NCI-H2227 (cell line): ENCODE data around the gene CLIC5.

Experiments
- DNase-seq: peaks from one replicate; lab custom pipeline; 2025; ENCODE audit not compliant: unreplicated experiment; lab: John Stamatoyannopoulos, UW

CLIC5 gene

GRCh38 chr6:46015119-46015968 is at the start of gene CLIC5:
Gene CLIC5 (minus strand): TSS chr6:46015860. CDS start chr6:46015542, 318 bp downstream.
- DNase-seq = no peak

- no peak for DNase-seq
Observed at GRCh38 chr6:46062991-46063390, 47.3 kb upstream of the CLIC5 start.

- no peak for DNase-seq
Observed at GRCh38 chr6:46062312-46062711, 46.7 kb upstream of the CLIC5 start.

GRCh38 chr6:46061497-46061896 is 45.8 kb upstream of the CLIC5 start:
- DNase-seq = no peak

GRCh38 chr6:46059608-46060007 is 43.9 kb upstream of the CLIC5 start:
- DNase-seq = no peak

GRCh38 chr6:46058951-46059350 is 43.3 kb upstream of the CLIC5 start:
- no peak for DNase-seq

GRCh38 chr6:46057792-46058191 is 42.1 kb upstream of the CLIC5 start:
- no peak for DNase-seq

GRCh38 chr6:46056906-46057529 is 41.4 kb upstream of the CLIC5 start:
- no peak for DNase-seq

- no peak for DNase-seq
Observed at GRCh38 chr6:46054516-46054915, 38.9 kb upstream of the CLIC5 start.

- DNase-seq = no peak
Observed at GRCh38 chr6:46053039-46053933, 37.6 kb upstream of the CLIC5 start.

- DNase-seq = no peak
Observed at GRCh38 chr6:46052479-46052878, 36.8 kb upstream of the CLIC5 start.

GRCh38 chr6:46051962-46052361 is 36.3 kb upstream of the CLIC5 start:
- no peak for DNase-seq

GRCh38 chr6:46050845-46051405 is 35.3 kb upstream of the CLIC5 start:
- DNase-seq = no peak

- no peak for DNase-seq
Observed at GRCh38 chr6:46048646-46049297, 33.1 kb upstream of the CLIC5 start.

GRCh38 chr6:46046558-46047174 is 31.0 kb upstream of the CLIC5 start:
- no peak for DNase-seq

- no peak for DNase-seq
Observed at GRCh38 chr6:46044881-46045617, 29.4 kb upstream of the CLIC5 start.

GRCh38 chr6:46042355-46042999 is 26.8 kb upstream of the CLIC5 start:
- DNase-seq = peak; percentile 28

GRCh38 chr6:46040288-46040687 is 24.6 kb upstream of the CLIC5 start:
- no peak for DNase-seq

GRCh38 chr6:46039646-46040045 is 24.0 kb upstream of the CLIC5 start:
- DNase-seq = no peak
